Endodermal cell (in vitro differentiated cells): ENCODE measurements around the gene AKT3. TPM values are rescaled to one million over a fixed set of nuclear protein-coding genes. Genes with fewer than 3 reads are reported as not detected.

ENCODE experiments used
- DNase-seq: peaks from one replicate; pipeline ENCODE4 v3.0.0-alpha.2; 2017
- H3K27ac ChIP-seq: 2 replicates; pipeline ENCODE4 v1.5.1; 2013; ENCODE audit warnings: mild to moderate bottlenecking, low read depth, low read length, moderate library complexity
- H3K27me3 ChIP-seq: 2 replicates; pipeline ENCODE4 v1.6.1; 2013; ENCODE audit warnings: mild to moderate bottlenecking, low read length, moderate library complexity; ENCODE audit not compliant: insufficient read depth, control insufficient read depth, poor library complexity, severe bottlenecking
- H3K36me3 ChIP-seq: 2 replicates; pipeline ENCODE4 v1.7.0; 2013; ENCODE audit warnings: mild to moderate bottlenecking, low read length, moderate library complexity; ENCODE audit not compliant: control insufficient read depth, insufficient read depth
- H3K4me1 ChIP-seq: one replicate; pipeline ENCODE4 v1.7.0; 2013; ENCODE audit warnings: low read length; ENCODE audit not compliant: control insufficient read depth, insufficient read depth
- H3K4me3 ChIP-seq: 2 replicates; pipeline ENCODE4 v1.5.1; 2013; ENCODE audit warnings: mild to moderate bottlenecking, low read length, moderate library complexity
- H3K9ac ChIP-seq: 2 replicates; pipeline ENCODE4 v1.6.1; 2013; ENCODE audit warnings: mild to moderate bottlenecking, low read length, moderate library complexity; ENCODE audit not compliant: poor library complexity, severe bottlenecking; ENCODE audit errors: extremely low read depth
- H3K9me3 ChIP-seq: 2 replicates; pipeline ENCODE4 v1.6.1; 2013; ENCODE audit warnings: mild to moderate bottlenecking, low read length, moderate library complexity; ENCODE audit not compliant: control insufficient read depth
- H3K27ac Mint-ChIP-seq: 2 replicates; pipeline ENCODE4 v1.8.0; 2020; ENCODE audit warnings: mixed read lengths
- H3K27me3 Mint-ChIP-seq: 2 replicates; pipeline ENCODE4 v1.8.0; 2021; ENCODE audit warnings: mild to moderate bottlenecking, mixed read lengths; ENCODE audit not compliant: insufficient read depth
- H3K36me3 Mint-ChIP-seq: 2 replicates; pipeline ENCODE4 v1.8.0; 2020; ENCODE audit warnings: low read depth, mixed read lengths
- H3K4me1 Mint-ChIP-seq: 2 replicates; pipeline ENCODE4 v1.8.0; 2020; ENCODE audit warnings: mixed read lengths
- H3K4me3 Mint-ChIP-seq: 2 replicates; pipeline ENCODE4 v1.8.0; 2020; ENCODE audit warnings: mild to moderate bottlenecking, moderate library complexity, mixed read lengths
- H3K9me3 Mint-ChIP-seq: 2 replicates; pipeline ENCODE4 v1.8.0; 2020; ENCODE audit warnings: mild to moderate bottlenecking, mixed read lengths
- WGBS, 2 experiments: methylation state at CpG; one replicate each; pipeline versions ENCODE4 v1.1.5 to v1.1.7; 2013; ENCODE audit warnings: missing lambda C conversion rate in 2 of 2, mixed read lengths in 1 of 2; ENCODE audit not compliant: insufficient coverage in 1 of 2, insufficient read length in 1 of 2; 5-methylcytosine and 5-hydroxymethylcytosine counted together
- total RNA-seq, 2 donors: library from RNA; stranded (reverse); fragmentation: NEBNext Ultra II Directional in 1 of 2; extraction: Animal tissue kit (Norgen Biotek cat#: 25700) in 1 of 2; gene quantifications; 2 replicates in 1 of 2; 3 replicates in 1 of 2; pipeline ENCODE4 v1.2.1, GENCODE V29; 2021
- TF ChIP-seq, protein P1 (sequence below): fragments of 200-600 bp; sonication (generic); conservative IDR thresholded peaks from 2 replicates; pipeline ENCODE4 v1.5.0; 2021; ENCODE audit warnings: antibody characterized with exemption, mild to moderate bottlenecking

AKT3 gene
- total RNA-seq, 2 donors from 2014 or later = 38.2 to 49.1 TPM

DNA sequence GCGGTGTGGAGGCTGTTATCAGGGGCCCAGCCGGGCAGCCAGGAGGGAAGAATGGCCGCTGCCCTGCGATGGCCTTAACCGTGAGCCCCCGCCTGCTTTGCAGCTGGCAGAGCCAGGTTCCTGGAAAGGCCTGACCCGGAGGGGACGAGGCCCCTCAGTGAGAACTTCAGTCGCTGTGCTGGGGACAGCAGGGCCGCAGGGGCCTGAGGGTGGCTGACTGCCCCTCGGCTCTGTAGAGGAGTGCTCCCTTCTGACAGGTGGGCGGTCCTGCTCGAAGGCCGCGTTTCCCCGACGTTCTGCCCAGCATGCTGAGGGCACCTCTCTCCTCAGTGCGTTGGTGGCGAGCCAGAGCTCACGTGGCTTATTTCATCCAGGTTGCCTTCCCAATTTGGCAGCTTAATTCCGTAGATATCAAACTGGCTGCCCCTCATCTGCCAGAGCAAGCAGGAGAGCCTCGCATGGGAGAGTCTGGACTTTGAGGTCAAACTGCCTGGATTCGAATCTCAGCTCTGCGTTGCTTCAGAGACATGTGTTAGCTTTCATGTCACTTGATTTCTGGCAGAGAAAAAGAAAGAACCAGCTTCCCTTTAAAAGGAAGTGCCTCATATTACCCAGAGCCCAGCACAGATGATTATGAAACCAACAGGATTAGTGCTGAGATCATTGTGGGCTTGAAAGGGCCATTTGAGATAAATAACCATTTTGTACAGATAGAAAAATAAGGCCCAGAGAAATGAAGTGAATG lies 354.4 kb downstream of the AKT3 start:
- H3K9ac ChIP-seq = no peak overlapping the region
- H3K27ac Mint-ChIP-seq = no peak overlapping the region
- 93 to 95% methylated on average over 20 to 24 of the region's 24 CpGs for WGBS, 2 experiments

DNA sequence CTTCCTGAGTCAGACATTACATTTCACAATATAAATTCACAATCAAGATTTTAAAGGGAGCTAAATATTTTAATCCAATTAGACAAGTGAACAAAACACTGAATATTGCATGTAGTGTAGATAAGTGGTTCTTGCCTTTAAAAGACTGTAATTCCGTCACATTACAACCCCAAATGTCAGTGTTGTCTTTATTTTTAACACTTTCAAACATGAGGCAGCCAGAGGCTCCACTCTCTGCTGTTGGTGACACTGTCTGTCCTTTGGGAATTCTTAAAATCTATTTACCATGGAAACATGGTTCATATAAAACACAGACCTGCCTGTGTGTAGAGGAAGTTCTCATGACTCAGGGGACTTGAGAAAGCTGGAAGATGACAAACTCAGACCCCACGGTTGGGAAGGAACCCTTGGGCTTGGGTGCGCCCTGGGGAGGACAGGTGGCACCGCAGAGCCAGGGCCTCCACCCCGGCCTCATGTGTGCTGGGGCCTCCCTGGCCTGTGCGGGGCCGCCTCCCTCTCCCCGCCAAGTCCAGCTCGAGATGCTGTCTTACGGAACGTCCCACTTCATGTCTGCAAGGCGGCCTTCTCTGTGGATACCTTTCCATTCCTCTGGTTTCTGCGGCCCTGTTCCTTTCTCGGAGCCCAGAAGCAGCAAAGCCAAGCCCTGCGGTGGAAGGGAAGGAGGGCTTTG lies 355.2 kb downstream of the AKT3 start:
- 93 to 95% methylated on average over 8 to 15 of the region's 15 CpGs for WGBS, 2 experiments
- H3K9me3 ChIP-seq = no peaks in the 10 kb centered on the region
- Mint-ChIP-seq H3K9me3 (no peaks in the 10 kb centered on the region), H3K27me3 (no peaks in the 10 kb centered on the region), H3K36me3 (peaks cover 16% of the 10 kb centered on the region), H3K4me1 (peaks cover 12% of the 10 kb centered on the region), H3K27ac (no peak overlapping the region), H3K4me3 (no peak overlapping the region)
- H3K4me1 ChIP-seq = no peaks in the 10 kb centered on the region
- H3K36me3 ChIP-seq = no peaks in the 10 kb centered on the region
- no peaks in the 10 kb centered on the region for H3K27me3 ChIP-seq
- TF ChIP-seq, protein P1, sequence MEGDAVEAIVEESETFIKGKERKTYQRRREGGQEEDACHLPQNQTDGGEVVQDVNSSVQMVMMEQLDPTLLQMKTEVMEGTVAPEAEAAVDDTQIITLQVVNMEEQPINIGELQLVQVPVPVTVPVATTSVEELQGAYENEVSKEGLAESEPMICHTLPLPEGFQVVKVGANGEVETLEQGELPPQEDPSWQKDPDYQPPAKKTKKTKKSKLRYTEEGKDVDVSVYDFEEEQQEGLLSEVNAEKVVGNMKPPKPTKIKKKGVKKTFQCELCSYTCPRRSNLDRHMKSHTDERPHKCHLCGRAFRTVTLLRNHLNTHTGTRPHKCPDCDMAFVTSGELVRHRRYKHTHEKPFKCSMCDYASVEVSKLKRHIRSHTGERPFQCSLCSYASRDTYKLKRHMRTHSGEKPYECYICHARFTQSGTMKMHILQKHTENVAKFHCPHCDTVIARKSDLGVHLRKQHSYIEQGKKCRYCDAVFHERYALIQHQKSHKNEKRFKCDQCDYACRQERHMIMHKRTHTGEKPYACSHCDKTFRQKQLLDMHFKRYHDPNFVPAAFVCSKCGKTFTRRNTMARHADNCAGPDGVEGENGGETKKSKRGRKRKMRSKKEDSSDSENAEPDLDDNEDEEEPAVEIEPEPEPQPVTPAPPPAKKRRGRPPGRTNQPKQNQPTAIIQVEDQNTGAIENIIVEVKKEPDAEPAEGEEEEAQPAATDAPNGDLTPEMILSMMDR = no peak
- H3K9ac ChIP-seq = no peak overlapping the region
- DNase-seq = no peak
- H3K27ac ChIP-seq = peak overlapping the region; percentile 90
- no peak overlapping the region for H3K4me3 ChIP-seq

More for the DNA sequence above, 354.4 kb downstream of the AKT3 start:
- DNase-seq = no peak
- Mint-ChIP-seq H3K4me3 (no peak overlapping the region), H3K27me3 (no peaks in the 10 kb centered on the region), H3K36me3 (peaks cover 16% of the 10 kb centered on the region), H3K9me3 (no peaks in the 10 kb centered on the region), H3K4me1 (peaks cover 10% of the 10 kb centered on the region)
- TF ChIP-seq, protein P1 = no peak
- no peaks in the 10 kb centered on the region for H3K9me3 ChIP-seq
- H3K4me3 ChIP-seq = no peak overlapping the region
- H3K36me3 ChIP-seq = no peaks in the 10 kb centered on the region
- no peaks in the 10 kb centered on the region for H3K27me3 ChIP-seq
- H3K4me1 ChIP-seq = no peaks in the 10 kb centered on the region
- H3K27ac ChIP-seq = peak overlapping the region; percentile 90

DNA sequence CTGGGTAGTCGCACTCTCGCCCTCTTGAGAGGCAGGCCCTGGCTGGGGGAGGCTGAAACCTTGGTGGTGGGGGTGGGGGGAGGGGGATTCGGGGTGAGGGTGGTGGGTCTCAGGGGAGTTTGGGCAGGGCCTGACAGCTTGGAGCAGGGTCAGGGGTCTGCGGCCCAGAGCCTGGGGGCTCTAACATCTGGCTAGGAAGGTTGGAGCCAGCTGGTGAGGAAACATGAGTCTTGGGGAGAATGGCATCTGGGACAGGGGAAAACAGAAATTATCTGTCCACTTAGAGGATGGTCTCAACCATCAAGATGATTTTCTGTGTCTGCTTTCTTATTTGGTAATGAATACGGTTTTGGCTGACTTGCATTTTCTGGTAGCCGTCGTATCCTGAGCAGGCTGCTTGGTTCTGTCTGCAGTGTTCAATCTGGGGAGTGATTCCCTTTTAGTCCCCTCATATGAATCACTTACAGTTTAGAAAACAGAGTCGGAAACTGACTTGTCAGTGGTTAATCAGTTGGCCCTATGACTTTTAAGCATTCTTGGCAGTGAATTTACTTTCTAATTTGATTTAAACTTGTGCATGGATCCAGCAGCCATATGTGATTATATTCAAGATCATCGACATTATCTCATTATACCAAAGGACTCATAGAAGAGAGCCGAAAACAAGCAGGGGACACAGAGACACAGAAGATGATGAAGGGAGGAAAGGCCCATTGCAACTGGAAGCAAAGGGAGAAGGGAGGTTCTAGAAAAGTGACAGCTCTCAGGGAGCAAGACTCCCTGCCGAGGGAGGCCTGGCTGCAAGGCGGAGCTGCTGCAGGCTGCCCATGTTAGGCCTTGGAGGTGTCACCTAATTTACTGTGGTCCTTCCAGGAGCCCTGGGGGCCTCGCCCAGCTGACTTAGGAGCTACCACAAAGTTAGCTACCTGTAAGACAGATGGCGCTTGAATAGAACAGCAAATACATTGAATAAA lies 356.6 kb downstream of the AKT3 start:
- Mint-ChIP-seq H3K9me3 (no peaks in the 10 kb centered on the region), H3K4me3 (no peak overlapping the region), H3K27ac (no peak overlapping the region), H3K27me3 (no peaks in the 10 kb centered on the region), H3K4me1 (peaks cover 18% of the 10 kb centered on the region), H3K36me3 (peaks cover 15% of the 10 kb centered on the region)
- Histone ChIP-seq H3K27ac (peak overlapping the region; percentile 64), H3K27me3 (no peaks in the 10 kb centered on the region), H3K9ac (no peak overlapping the region), H3K36me3 (no peaks in the 10 kb centered on the region), H3K9me3 (no peaks in the 10 kb centered on the region), H3K4me3 (no peak overlapping the region), H3K4me1 (no peaks in the 10 kb centered on the region)
- 82 to 92% methylated on average over 4 to 14 of the region's 14 CpGs for WGBS, 2 experiments
- TF ChIP-seq, protein P1 = no peak
- DNase-seq = no peak
